OCI-LY7 (cell line): ENCODE results near the gene PERP. TPM values are rescaled to one million over a fixed set of nuclear protein-coding genes. Genes with fewer than 3 reads are reported as not detected.
"Not testable (repeated sequence)": the region's sequence is repeated elsewhere in the genome, so short reads cannot be mapped to it uniquely, and the experiment has no call there.

Experiments used
- BruUV-seq: library from RNA; stranded (reverse); fragments of 400-500 nt; replicated peaks from 2 replicates; lab custom pipeline; 2021; lab: Mats Ljungman, UMichigan
- CTCF ChIA-PET: fragments of 300-600 bp; sonication (Branson Sonifier 250); formaldehyde crosslinking; loops from one replicate; lab custom pipeline; 2022; ENCODE audit warnings: antibody characterized with exemption; ENCODE audit not compliant: unreplicated experiment; lab: Charles Lee
- POLR2A ChIA-PET: fragments of 300-600 bp; sonication (Branson Sonifier 250); formaldehyde crosslinking; loops from one replicate; lab custom pipeline; 2022; ENCODE audit warnings: antibody characterized with exemption; lab: Charles Lee
- DNase-seq: peaks from one replicate; pipeline ENCODE4 v3.0.0-alpha.2; 2015; ENCODE audit warnings: low spot score
- H2AFZ ChIP-seq: fragments of 200-600 bp; sonication (generic), shearing (Covaris generic); 2 replicates; pipeline ENCODE4 v1.6.1; 2014; ENCODE audit warnings: mild to moderate bottlenecking, antibody characterized with exemption, low read length, moderate library complexity
- H3K27ac ChIP-seq: fragments of 200-600 bp; sonication (generic); 2 replicates; pipeline ENCODE4 v1.5.1; 2014; ENCODE audit warnings: mixed run types, low read depth, mild to moderate bottlenecking, moderate library complexity, low read length, inconsistent platforms; ENCODE audit not compliant: poor library complexity, severe bottlenecking
- H3K36me3 ChIP-seq: fragments of 200-600 bp; sonication (generic); 2 replicates; pipeline ENCODE4 v1.6.1; 2014; ENCODE audit warnings: mild to moderate bottlenecking, antibody characterized with exemption, low read length, moderate library complexity, mixed read lengths; ENCODE audit not compliant: insufficient read depth
- H3K4me1 ChIP-seq: fragments of 200-600 bp; sonication (generic); 2 replicates; pipeline ENCODE4 v1.5.1; 2014; ENCODE audit warnings: mild to moderate bottlenecking, low read length; ENCODE audit not compliant: insufficient read depth, poor library complexity, severe bottlenecking
- H3K4me2 ChIP-seq: fragments of 200-600 bp; sonication (generic); 2 replicates; pipeline ENCODE4 v1.6.1; 2014; ENCODE audit warnings: mild to moderate bottlenecking, low read length
- H3K4me3 ChIP-seq: fragments of 200-600 bp; sonication (generic); 2 replicates; pipeline ENCODE4 v1.5.1; 2014; ENCODE audit warnings: mild to moderate bottlenecking, low read depth, low read length; ENCODE audit not compliant: poor library complexity, severe bottlenecking
- H3K79me2 ChIP-seq: fragments of 200-600 bp; sonication (generic); 2 replicates; pipeline ENCODE4 v1.6.1; 2016; ENCODE audit warnings: low read depth, mild to moderate bottlenecking, low read length, moderate library complexity, mixed read lengths; ENCODE audit not compliant: insufficient read depth
- H3K9me2 ChIP-seq: fragments of 200-600 bp; sonication (generic); 2 replicates; pipeline ENCODE4 v1.6.1; 2016; ENCODE audit warnings: mild to moderate bottlenecking, low read length, mixed read lengths; ENCODE audit not compliant: insufficient read depth
- H3K9me3 ChIP-seq: fragments of 200-600 bp; sonication (generic); 2 replicates; pipeline ENCODE4 v1.6.1; 2014; ENCODE audit warnings: mild to moderate bottlenecking, mixed run types, low read length, mixed read lengths
- H4K20me1 ChIP-seq: fragments of 200-600 bp; sonication (generic); 2 replicates; pipeline ENCODE4 v1.6.1; 2014; ENCODE audit warnings: mild to moderate bottlenecking, antibody characterized with exemption, low read length, moderate library complexity, mixed read lengths; ENCODE audit not compliant: insufficient read depth
- CTCF ChIP-seq: fragments of 200-600 bp; sonication (generic); conservative IDR thresholded peaks from 2 replicates; pipeline ENCODE4 v1.5.1; 2014; ENCODE audit warnings: mild to moderate bottlenecking, antibody characterized with exemption, low read length, moderate library complexity, mixed read lengths
- EZH2phosphoT487 ChIP-seq: fragments of 200-600 bp; sonication (generic); IDR thresholded peaks from 2 replicates; pipeline ENCODE4 v1.6.1; 2018; ENCODE audit warnings: low read depth, borderline replicate concordance, mild to moderate bottlenecking, mixed run types, antibody characterized with exemption, low read length, moderate library complexity, mixed read lengths
- intact Hi-C: fragments of 100-400 bp; cut with micrococcal nuclease; formaldehyde crosslinking; loops from one replicate; pipeline ENCODE4 v1.10.0; 2022; ENCODE audit not compliant: unreplicated experiment
- total RNA-seq, 2 experiments: library from RNA; depleted of rRNA in 1 of 2; stranded (reverse); fragments of >200 nt in 1 of 2; shearing (Covaris generic) in 1 of 2; gene quantifications; 2 replicates each; pipeline ENCODE4 v1.2.3, GENCODE V29; 2014 to 2022

Gene PERP
- total RNA-seq, 2 experiments from 2014 or later, result not detected

DNA sequence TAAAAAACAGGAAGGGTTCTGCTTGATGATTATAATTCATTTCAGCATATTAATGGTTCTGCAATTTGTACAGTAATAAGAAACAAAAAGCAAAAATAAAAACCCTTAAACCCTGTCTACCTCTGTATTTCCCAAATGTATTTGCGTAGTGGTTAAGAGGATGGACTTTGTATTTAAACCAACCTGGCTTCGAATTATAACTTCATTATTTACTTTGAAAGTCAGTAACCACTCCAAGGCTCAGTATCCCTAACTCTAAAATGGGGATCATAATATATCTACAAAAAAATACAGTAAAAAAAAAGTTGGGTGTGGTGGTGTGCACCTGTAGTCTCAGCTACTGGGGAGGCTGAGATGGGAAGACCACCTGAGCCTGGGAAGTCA lies 21.4 kb downstream of the PERP start:
- CTCF ChIA-PET, result no interaction called here

DNA sequence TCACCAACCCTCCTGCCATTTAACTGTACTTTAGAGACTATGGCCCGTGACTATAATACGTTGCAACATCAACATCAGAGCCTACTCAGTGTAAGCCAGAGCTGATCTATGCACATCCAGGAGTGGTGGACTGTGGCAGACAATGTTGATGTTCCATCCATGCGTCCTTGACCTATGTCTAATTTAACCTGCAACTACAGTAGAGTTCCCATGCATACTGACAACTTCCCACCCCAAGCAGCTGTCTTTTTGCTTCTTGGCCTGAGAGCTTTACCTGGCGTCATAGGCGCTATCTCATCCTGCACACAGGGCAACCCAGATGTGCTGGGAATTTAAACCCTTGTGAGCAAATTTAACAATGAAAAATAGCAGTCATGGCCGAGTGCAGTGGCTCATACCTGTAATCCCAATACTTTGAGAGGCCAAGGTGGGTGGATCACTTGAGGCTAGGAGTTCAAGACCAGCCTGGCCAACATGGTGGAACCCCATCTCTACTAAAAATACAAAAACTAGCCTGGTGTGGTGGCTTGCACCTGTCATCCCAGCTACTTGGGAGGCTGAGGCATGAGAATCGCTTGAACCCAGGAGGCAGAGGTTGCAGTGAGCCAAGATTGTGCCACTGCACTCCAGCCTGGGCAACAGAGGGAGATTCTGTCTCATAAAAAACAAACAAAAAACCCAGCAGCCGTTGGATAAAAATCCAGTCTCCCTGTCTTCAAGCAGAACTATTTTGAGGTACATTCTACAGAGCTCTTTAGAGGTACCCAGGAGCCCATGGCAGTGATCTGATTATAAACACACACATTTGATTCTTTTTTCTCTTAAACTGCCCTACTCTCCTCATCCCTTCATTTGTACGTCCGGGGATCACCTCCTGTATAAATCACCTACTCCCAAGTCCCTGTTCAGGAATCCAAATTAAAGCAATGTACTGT lies 22.0 kb downstream of the PERP start:
- no peaks in the 10 kb centered on the region for H3K9me3 ChIP-seq
- intact Hi-C loops, result no loop called here
- H3K79me2 ChIP-seq, result no peaks in the 10 kb centered on the region
- H3K36me3 ChIP-seq, result no peaks in the 10 kb centered on the region
- H2AFZ ChIP-seq, result no peak overlapping the region
- ChIA-PET POLR2A (no interaction called here), CTCF (no interaction called here)
- no peaks in the 10 kb centered on the region for H3K9me2 ChIP-seq
- no peak for DNase-seq
- no peak overlapping the region for H3K27ac ChIP-seq
- no peaks in the 10 kb centered on the region for H4K20me1 ChIP-seq
- no peak overlapping the region for H3K4me3 ChIP-seq
- H3K4me1 ChIP-seq, result no peaks in the 10 kb centered on the region
- BruUV-seq, result no TSS peak
- no peak for TF ChIP-seq CTCF
- no peak for TF ChIP-seq EZH2phosphoT487
- H3K4me2 ChIP-seq, result no peak overlapping the region

More for the DNA sequence above, 21.4 kb downstream of the PERP start:
- H3K4me2 ChIP-seq, result no peak overlapping the region
- H3K9me2 ChIP-seq, result no peaks in the 10 kb centered on the region
- no peak overlapping the region for H3K4me3 ChIP-seq
- no peak overlapping the region for H3K27ac ChIP-seq
- H4K20me1 ChIP-seq, result no peaks in the 10 kb centered on the region
- intact Hi-C loops, result no loop called here
- no TSS peak for BruUV-seq
- no peaks in the 10 kb centered on the region for H3K79me2 ChIP-seq
- no peak for DNase-seq
- POLR2A ChIA-PET, result no interaction called here
- H3K9me3 ChIP-seq, result no peaks in the 10 kb centered on the region
- no peak overlapping the region for H2AFZ ChIP-seq
- H3K36me3 ChIP-seq, result no peaks in the 10 kb centered on the region
- no peaks in the 10 kb centered on the region for H3K4me1 ChIP-seq
- TF ChIP-seq CTCF, result no peak
- no peak for TF ChIP-seq EZH2phosphoT487

GRCh38 chr6:138082232-138082631 lies 25.0 kb downstream of the PERP start:
- Histone ChIP-seq H2AFZ (no peak overlapping the region), H3K36me3 (no peaks in the 10 kb centered on the region), H3K27ac (no peak overlapping the region), H3K4me2 (no peak overlapping the region), H4K20me1 (no peaks in the 10 kb centered on the region), H3K4me1 (no peaks in the 10 kb centered on the region), H3K9me3 (no peaks in the 10 kb centered on the region), H3K4me3 (no peak overlapping the region), H3K9me2 (no peaks in the 10 kb centered on the region), H3K79me2 (no peaks in the 10 kb centered on the region)
- intact Hi-C loops, result no loop called here
- DNase-seq, result no peak
- no TSS peak for BruUV-seq
- ChIA-PET CTCF (no interaction called here), POLR2A (interaction anchor here (0.7 kb wide), 1 partner anchor 722 kb away, joined by 3 read pairs; no protein-coding TSS in a partner anchor)
- TF ChIP-seq CTCF, result no peak
- TF ChIP-seq EZH2phosphoT487, result no peak

GRCh38 chr6:138079556-138079955 lies 27.7 kb downstream of the PERP start:
- H3K27ac ChIP-seq, H3K4me1 ChIP-seq, H3K9me2 ChIP-seq, CTCF ChIA-PET, H3K79me2 ChIP-seq, H3K9me3 ChIP-seq, BruUV-seq, H2AFZ ChIP-seq, H3K4me3 ChIP-seq, H3K36me3 ChIP-seq, H4K20me1 ChIP-seq, H3K4me2 ChIP-seq, DNase-seq: not testable (repeated sequence)
- POLR2A ChIA-PET, result interaction anchor here (0.9 kb wide), 2 partner anchors 24 to 156 kb away, joined by 3 to 5 read pairs; no protein-coding TSS in a partner anchor
- intact Hi-C loops, result loop anchor here (1.0 kb wide), 1 partner anchor 25 kb away; no protein-coding TSS in a partner anchor
